HepG2 (cell line): ENCODE data around the gene CKB.

ENCODE experiments used
- GABPA ChIP-seq, 2 experiments: IDR thresholded peaks; 2 replicates each; pipeline ENCODE4 v1.6.1; 2011 to 2016; ENCODE audit warnings: low read depth in 2 of 2, low read length in 1 of 2, missing biosample characterization in 1 of 2, missing genetic modification characterization in 1 of 2
- HMG20B ChIP-seq: conservative IDR thresholded peaks from 2 replicates; pipeline ENCODE4 v1.6.1; 2016; ENCODE audit warnings: missing genetic modification reagents, missing compliant biosample characterization
- IRX3 ChIP-seq: sonication (generic); formaldehyde crosslinking; IDR thresholded peaks from 2 replicates; pipeline ENCODE4 v1.8.1; 2023; ENCODE audit warnings: mild to moderate bottlenecking, low read depth, missing genetic modification reagents, borderline replicate concordance
- KDM5B ChIP-seq: sonication (generic); formaldehyde crosslinking; IDR thresholded peaks from 2 replicates; pipeline ENCODE4 v1.4.0; 2020; ENCODE audit warnings: missing genetic modification reagents, mild to moderate bottlenecking, borderline replicate concordance
- MXI1 ChIP-seq: IDR thresholded peaks from 3 replicates; pipeline ENCODE4 v1.6.1; 2012; ENCODE audit warnings: low read depth, low read length, inconsistent platforms, borderline replicate concordance
- ZBTB7A ChIP-seq: sonication (generic); formaldehyde crosslinking; IDR thresholded peaks from 2 replicates; pipeline ENCODE4 v1.8.0; 2022; ENCODE audit warnings: mild to moderate bottlenecking, missing genetic modification reagents
- ZFP37 ChIP-seq: sonication (generic); formaldehyde crosslinking; IDR thresholded peaks from 2 replicates; pipeline ENCODE4 v1.4.0; 2020; ENCODE audit warnings: missing genetic modification reagents, borderline replicate concordance
- ZNF558 ChIP-seq: sonication (generic); formaldehyde crosslinking; IDR thresholded peaks from 2 replicates; pipeline ENCODE4 v1.9.0; 2022; ENCODE audit warnings: mild to moderate bottlenecking, missing genetic modification reagents, borderline replicate concordance
- TF ChIP-seq, protein P1 (sequence below): IDR thresholded peaks from 2 replicates; pipeline ENCODE4 v1.6.1; 2012; ENCODE audit warnings: inconsistent platforms
- TF ChIP-seq, protein P2 (sequence below): sonication (generic); formaldehyde crosslinking; IDR thresholded peaks from 2 replicates; pipeline ENCODE4 v1.4.0; 2020; ENCODE audit warnings: missing genetic modification reagents
- TF ChIP-seq, protein P3 (sequence below): sonication (generic); formaldehyde crosslinking; IDR thresholded peaks from 2 replicates; pipeline ENCODE4 v1.8.0; 2022; ENCODE audit warnings: mild to moderate bottlenecking, missing genetic modification reagents
- TF ChIP-seq, protein P4 (sequence below): sonication (generic); formaldehyde crosslinking; IDR thresholded peaks from 2 replicates; pipeline ENCODE4 v1.4.0; 2020; ENCODE audit warnings: missing genetic modification reagents
- TF ChIP-seq, protein P5 (sequence below): sonication (generic); formaldehyde crosslinking; IDR thresholded peaks from 2 replicates; pipeline ENCODE4 v1.9.0; 2022; ENCODE audit warnings: low read depth, missing genetic modification reagents
- TF ChIP-seq, protein P6 (sequence below): sonication (generic); formaldehyde crosslinking; IDR thresholded peaks from 2 replicates; pipeline ENCODE4 v1.5.0; 2020; ENCODE audit warnings: missing genetic modification reagents

DNA sequence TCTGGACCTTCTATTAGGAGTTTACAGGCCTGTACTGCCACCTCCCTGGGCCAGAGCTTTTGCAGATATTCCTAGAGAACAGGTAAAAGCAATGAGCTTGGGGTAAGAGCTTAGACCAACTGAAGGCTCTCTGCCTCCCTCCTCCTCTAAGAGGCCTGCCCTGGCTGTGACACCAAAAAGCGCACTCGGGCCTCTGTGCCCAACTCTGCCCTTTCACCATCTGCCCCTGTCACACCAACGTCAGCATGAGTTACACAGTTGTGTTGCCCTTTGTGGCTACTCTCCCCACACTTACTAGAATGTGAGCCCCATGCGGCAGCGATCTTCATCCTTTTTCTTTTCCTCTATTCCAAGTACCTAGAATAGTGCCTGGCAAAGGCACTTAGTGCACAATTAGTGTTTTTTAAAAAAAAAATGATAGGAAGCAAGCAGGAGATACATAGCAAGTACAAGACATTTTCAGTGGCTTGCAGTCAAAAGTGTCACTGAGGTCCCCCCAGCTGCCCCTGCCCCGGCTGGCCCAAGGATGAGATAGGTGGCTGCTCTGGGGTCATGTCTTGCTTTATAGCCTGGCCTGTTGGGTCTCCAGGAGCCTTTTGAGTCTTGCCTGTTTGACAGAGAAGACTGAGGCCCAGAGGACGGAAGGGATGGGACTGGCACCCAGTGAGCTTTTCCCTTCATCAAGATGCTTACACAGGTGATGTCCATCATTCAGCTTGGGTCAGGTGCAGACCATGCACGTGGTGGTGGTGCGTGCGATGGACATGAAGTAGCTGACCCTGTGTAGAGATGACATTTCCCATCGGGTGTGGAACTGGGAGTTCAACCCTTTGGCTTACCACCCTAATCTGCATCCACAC, 12.5 kb downstream of the CKB start:
- TF ChIP-seq IRX3 (CRISPR knock-in tag) (no peak), MXI1 (no peak), ZBTB7A (CRISPR knock-in tag) (no peak), ZFP37 (CRISPR knock-in tag) (no peak), ZNF558 (no peak), KDM5B (no peak), HMG20B (no peak), GABPA (IDR thresholded peaks at IDR 0.05; ENCODE audit: low read depth, low read length) (no peak), GABPA (CRISPR knock-in tag; IDR thresholded peaks at IDR 0.05; ENCODE audit: low read depth) (no peak)
- TF ChIP-seq, protein P1, sequence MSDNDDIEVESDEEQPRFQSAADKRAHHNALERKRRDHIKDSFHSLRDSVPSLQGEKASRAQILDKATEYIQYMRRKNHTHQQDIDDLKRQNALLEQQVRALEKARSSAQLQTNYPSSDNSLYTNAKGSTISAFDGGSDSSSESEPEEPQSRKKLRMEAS: no peak
- TF ChIP-seq, protein P2, sequence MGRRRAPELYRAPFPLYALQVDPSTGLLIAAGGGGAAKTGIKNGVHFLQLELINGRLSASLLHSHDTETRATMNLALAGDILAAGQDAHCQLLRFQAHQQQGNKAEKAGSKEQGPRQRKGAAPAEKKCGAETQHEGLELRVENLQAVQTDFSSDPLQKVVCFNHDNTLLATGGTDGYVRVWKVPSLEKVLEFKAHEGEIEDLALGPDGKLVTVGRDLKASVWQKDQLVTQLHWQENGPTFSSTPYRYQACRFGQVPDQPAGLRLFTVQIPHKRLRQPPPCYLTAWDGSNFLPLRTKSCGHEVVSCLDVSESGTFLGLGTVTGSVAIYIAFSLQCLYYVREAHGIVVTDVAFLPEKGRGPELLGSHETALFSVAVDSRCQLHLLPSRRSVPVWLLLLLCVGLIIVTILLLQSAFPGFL: no peak
- TF ChIP-seq, protein P3, sequence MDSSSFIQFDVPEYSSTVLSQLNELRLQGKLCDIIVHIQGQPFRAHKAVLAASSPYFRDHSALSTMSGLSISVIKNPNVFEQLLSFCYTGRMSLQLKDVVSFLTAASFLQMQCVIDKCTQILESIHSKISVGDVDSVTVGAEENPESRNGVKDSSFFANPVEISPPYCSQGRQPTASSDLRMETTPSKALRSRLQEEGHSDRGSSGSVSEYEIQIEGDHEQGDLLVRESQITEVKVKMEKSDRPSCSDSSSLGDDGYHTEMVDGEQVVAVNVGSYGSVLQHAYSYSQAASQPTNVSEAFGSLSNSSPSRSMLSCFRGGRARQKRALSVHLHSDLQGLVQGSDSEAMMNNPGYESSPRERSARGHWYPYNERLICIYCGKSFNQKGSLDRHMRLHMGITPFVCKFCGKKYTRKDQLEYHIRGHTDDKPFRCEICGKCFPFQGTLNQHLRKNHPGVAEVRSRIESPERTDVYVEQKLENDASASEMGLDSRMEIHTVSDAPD (CRISPR knock-in tag): no peak
- TF ChIP-seq, protein P4, sequence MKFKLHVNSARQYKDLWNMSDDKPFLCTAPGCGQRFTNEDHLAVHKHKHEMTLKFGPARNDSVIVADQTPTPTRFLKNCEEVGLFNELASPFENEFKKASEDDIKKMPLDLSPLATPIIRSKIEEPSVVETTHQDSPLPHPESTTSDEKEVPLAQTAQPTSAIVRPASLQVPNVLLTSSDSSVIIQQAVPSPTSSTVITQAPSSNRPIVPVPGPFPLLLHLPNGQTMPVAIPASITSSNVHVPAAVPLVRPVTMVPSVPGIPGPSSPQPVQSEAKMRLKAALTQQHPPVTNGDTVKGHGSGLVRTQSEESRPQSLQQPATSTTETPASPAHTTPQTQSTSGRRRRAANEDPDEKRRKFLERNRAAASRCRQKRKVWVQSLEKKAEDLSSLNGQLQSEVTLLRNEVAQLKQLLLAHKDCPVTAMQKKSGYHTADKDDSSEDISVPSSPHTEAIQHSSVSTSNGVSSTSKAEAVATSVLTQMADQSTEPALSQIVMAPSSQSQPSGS (CRISPR knock-in tag): no peak
- TF ChIP-seq, protein P5, sequence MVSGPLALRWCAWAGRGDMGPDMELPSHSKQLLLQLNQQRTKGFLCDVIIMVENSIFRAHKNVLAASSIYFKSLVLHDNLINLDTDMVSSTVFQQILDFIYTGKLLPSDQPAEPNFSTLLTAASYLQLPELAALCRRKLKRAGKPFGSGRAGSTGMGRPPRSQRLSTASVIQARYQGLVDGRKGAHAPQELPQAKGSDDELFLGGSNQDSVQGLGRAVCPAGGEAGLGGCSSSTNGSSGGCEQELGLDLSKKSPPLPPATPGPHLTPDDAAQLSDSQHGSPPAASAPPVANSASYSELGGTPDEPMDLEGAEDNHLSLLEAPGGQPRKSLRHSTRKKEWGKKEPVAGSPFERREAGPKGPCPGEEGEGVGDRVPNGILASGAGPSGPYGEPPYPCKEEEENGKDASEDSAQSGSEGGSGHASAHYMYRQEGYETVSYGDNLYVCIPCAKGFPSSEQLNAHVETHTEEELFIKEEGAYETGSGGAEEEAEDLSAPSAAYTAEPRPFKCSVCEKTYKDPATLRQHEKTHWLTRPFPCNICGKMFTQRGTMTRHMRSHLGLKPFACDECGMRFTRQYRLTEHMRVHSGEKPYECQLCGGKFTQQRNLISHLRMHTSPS: no peak
- TF ChIP-seq, protein P6, sequence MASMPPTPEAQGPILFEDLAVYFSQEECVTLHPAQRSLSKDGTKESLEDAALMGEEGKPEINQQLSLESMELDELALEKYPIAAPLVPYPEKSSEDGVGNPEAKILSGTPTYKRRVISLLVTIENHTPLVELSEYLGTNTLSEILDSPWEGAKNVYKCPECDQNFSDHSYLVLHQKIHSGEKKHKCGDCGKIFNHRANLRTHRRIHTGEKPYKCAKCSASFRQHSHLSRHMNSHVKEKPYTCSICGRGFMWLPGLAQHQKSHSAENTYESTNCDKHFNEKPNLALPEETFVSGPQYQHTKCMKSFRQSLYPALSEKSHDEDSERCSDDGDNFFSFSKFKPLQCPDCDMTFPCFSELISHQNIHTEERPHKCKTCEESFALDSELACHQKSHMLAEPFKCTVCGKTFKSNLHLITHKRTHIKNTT: no peak
